ENCODE results near the gene PRSS27.

Gene PRSS27

DNA sequence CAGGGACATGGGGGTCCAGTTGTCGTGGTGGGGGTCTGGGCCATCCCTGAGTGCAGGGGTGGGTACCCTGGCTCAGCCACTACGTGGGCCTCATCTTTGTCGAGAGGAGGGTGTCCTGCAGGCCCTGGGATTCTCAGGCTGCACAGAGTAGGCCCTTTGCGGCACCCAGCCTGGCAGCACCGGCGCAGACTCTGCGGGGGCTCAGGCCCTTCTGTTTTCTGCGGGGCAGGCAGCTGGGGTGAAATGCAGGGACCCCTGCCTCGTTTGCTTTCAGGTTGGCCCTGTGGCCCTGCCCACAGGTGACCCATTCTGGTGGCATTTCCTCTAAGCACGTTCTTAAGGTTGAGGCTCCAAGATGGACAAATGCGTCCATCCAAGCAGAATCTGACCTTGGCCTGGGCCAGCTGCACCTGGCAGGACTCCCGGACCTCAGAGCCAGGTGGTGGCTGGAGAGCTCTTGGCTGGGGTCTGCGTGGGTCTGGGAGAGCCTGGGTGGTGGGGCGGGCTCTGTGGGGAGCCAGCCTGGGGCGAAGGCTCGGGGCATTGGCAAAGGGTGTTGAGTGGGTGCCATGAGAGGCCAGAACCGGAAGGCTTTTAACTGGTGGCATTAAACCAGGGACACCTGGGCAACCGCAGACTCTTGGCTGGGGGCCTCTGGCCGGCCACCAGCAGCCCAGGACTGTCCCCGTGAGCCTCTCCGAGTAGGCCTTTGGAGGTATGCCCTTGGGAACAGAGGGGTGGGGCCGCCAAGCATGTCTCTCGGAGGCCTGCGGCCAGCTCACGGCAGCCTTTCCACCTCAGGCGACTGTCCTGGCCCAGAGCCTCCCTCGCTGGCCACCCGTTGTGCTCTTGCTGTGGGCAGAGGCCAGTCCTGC, 16.9 kb downstream of the PRSS27 start:
- Histone ChIP-seq H4K8ac (ENCODE audit: low read depth, low read length) (no peak overlapping the region), H3K9me3 (ENCODE audit: insufficient read depth, low read depth, low read length) (no peaks in the 10 kb centered on the region)
- WGBS (ENCODE audit: extremely low coverage, insufficient coverage, insufficient read length), result no CpG with 5 or more reads among the region's 28 CpGs

DNA sequence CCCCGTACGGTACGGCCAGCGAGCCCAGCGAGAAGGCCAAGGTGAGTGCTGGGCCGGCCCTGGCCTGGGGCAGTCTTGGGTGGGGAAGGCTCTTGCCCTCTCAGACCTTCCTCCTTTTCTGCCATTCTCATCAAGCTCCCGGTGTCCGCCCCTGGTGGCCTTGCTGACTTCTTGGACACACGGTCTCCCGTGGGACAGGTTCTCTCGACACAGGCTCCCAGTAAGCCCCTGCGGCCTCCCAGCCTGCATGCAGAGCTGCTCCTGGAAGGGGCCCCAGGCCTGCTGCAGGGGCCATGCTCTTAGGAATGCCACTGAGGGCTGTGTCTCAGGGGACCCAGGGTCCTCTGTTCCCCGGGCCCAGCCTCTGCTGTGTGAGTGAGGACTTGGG, 17.6 kb downstream of the PRSS27 start:
- Histone ChIP-seq H3K79me1 (ENCODE audit: low read length) (no peaks in the 10 kb centered on the region), H3K4me2 (ENCODE audit: low read length) (no peak overlapping the region), H3K9me3 (ENCODE audit: insufficient read depth, low read depth, low read length) (no peaks in the 10 kb centered on the region), H3K18ac (ENCODE audit: low read length) (no peak overlapping the region), H3K27me3 (ENCODE audit: insufficient read depth, low read length) (no peaks in the 10 kb centered on the region), H2AK5ac (ENCODE audit: low read length) (no peak overlapping the region), H2AFZ (ENCODE audit: insufficient read depth, low read length, poor library complexity) (no peak overlapping the region), H3K4ac (ENCODE audit: low read depth, low read length) (no peak overlapping the region), H4K12ac (ENCODE audit: low read depth, low read length) (no peak overlapping the region), H2BK5ac (ENCODE audit: low read depth, low read length, poor library complexity) (no peak overlapping the region), H3K27ac (ENCODE audit: low read depth, low read length) (no peak overlapping the region), H3K4me3 (ENCODE audit: low read depth, low read length) (no peak overlapping the region), H2BK120ac (ENCODE audit: insufficient read depth, low read length, poor library complexity) (no peak overlapping the region), H3K14ac (ENCODE audit: low read length) (no peak overlapping the region), H4K91ac (ENCODE audit: low read depth, low read length) (no peak overlapping the region), H3K9ac (ENCODE audit: low read length) (no peak overlapping the region), H3K79me2 (ENCODE audit: control insufficient read depth, insufficient read depth, low read length, poor library complexity) (no peaks in the 10 kb centered on the region), H4K8ac (ENCODE audit: low read depth, low read length) (no peak overlapping the region), H3K4me1 (ENCODE audit: control insufficient read depth in 1 of 2, insufficient read depth in 2 of 2, low read length in 2 of 2) (no peaks in the 10 kb centered on the region), H3K36me3 (ENCODE audit: control insufficient read depth in 1 of 2, insufficient read depth in 2 of 2, low read length in 2 of 2) (peaks cover 90 to 91% of the 10 kb centered on the region in 2 experiments), H2BK12ac (ENCODE audit: low read length) (no peak overlapping the region), H3K23ac (ENCODE audit: low read length) (no peak overlapping the region)
- no peak for DNase-seq
- WGBS (ENCODE audit: extremely low coverage, insufficient coverage, insufficient read length), result no CpG with 5 or more reads among the region's 13 CpGs

More for the DNA sequence above, 16.9 kb downstream of the PRSS27 start:
- peaks cover 92 to 93% of the 10 kb centered on the region in 2 experiments for H3K36me3 ChIP-seq (ENCODE audit: control insufficient read depth in 1 of 2, insufficient read depth in 2 of 2, low read length in 2 of 2)
- no peak overlapping the region for H3K4ac ChIP-seq (ENCODE audit: low read depth, low read length)
- no peak overlapping the region for H2BK120ac ChIP-seq (ENCODE audit: insufficient read depth, low read length, poor library complexity)
- no peak overlapping the region for H3K23ac ChIP-seq (ENCODE audit: low read length)
- H3K27ac ChIP-seq (ENCODE audit: low read depth, low read length), result no peak overlapping the region
- no peak overlapping the region for H3K9ac ChIP-seq (ENCODE audit: low read length)
- no peak overlapping the region for H2BK12ac ChIP-seq (ENCODE audit: low read length)
- no peak overlapping the region for H3K4me2 ChIP-seq (ENCODE audit: low read length)
- H3K79me2 ChIP-seq (ENCODE audit: control insufficient read depth, insufficient read depth, low read length, poor library complexity), result no peaks in the 10 kb centered on the region
- no peak overlapping the region for H3K14ac ChIP-seq (ENCODE audit: low read length)
- H3K27me3 ChIP-seq (ENCODE audit: insufficient read depth, low read length), result no peaks in the 10 kb centered on the region
- H3K79me1 ChIP-seq (ENCODE audit: low read length), result no peaks in the 10 kb centered on the region
- DNase-seq, result no peak
- no peak overlapping the region for H3K18ac ChIP-seq (ENCODE audit: low read length)
- no peak overlapping the region for H4K91ac ChIP-seq (ENCODE audit: low read depth, low read length)
- H2AFZ ChIP-seq (ENCODE audit: insufficient read depth, low read length, poor library complexity), result no peak overlapping the region
- no peaks in the 10 kb centered on the region for H3K4me1 ChIP-seq (ENCODE audit: control insufficient read depth in 1 of 2, insufficient read depth in 2 of 2, low read length in 2 of 2)
- H2AK5ac ChIP-seq (ENCODE audit: low read length), result no peak overlapping the region
- no peak overlapping the region for H3K4me3 ChIP-seq (ENCODE audit: low read depth, low read length)
- H4K12ac ChIP-seq (ENCODE audit: low read depth, low read length), result no peak overlapping the region
- H2BK5ac ChIP-seq (ENCODE audit: low read depth, low read length, poor library complexity), result no peak overlapping the region

GRCh38 chr16:2701713-2702437, 18.1 kb downstream of the PRSS27 start:
- Histone ChIP-seq H3K4me1 (ENCODE audit: control insufficient read depth in 1 of 2, insufficient read depth in 2 of 2, low read length in 2 of 2) (no peaks in the 10 kb centered on the region), H3K36me3 (ENCODE audit: control insufficient read depth in 1 of 2, insufficient read depth in 2 of 2, low read length in 2 of 2) (peaks cover 89 to 91% of the 10 kb centered on the region in 2 experiments), H2BK5ac (ENCODE audit: low read depth, low read length, poor library complexity) (no peak overlapping the region), H2AFZ (ENCODE audit: insufficient read depth, low read length, poor library complexity) (no peak overlapping the region), H2BK120ac (ENCODE audit: insufficient read depth, low read length, poor library complexity) (no peak overlapping the region), H2BK12ac (ENCODE audit: low read length) (no peak overlapping the region), H3K9me3 (ENCODE audit: insufficient read depth, low read depth, low read length) (no peaks in the 10 kb centered on the region), H3K27ac (ENCODE audit: low read depth, low read length) (no peak overlapping the region), H3K9ac (ENCODE audit: low read length) (no peak overlapping the region), H3K79me2 (ENCODE audit: control insufficient read depth, insufficient read depth, low read length, poor library complexity) (no peaks in the 10 kb centered on the region), H3K4me2 (ENCODE audit: low read length) (no peak overlapping the region), H3K27me3 (ENCODE audit: insufficient read depth, low read length) (no peaks in the 10 kb centered on the region), H3K23ac (ENCODE audit: low read length) (no peak overlapping the region), H4K8ac (ENCODE audit: low read depth, low read length) (no peak overlapping the region), H3K4me3 (ENCODE audit: low read depth, low read length) (no peak overlapping the region), H3K4ac (ENCODE audit: low read depth, low read length) (no peak overlapping the region), H2AK5ac (ENCODE audit: low read length) (no peak overlapping the region), H3K18ac (ENCODE audit: low read length) (no peak overlapping the region), H4K91ac (ENCODE audit: low read depth, low read length) (no peak overlapping the region), H4K12ac (ENCODE audit: low read depth, low read length) (no peak overlapping the region), H3K14ac (ENCODE audit: low read length) (no peak overlapping the region), H3K79me1 (ENCODE audit: low read length) (no peaks in the 10 kb centered on the region)
- no peak for DNase-seq
- no CpG with 5 or more reads among the region's 29 CpGs for WGBS (ENCODE audit: extremely low coverage, insufficient coverage, insufficient read length)

GRCh38 chr16:2701272-2701671, 18.8 kb downstream of the PRSS27 start:
- no peak overlapping the region for H4K8ac ChIP-seq (ENCODE audit: low read depth, low read length)
- no peak overlapping the region for H3K4me2 ChIP-seq (ENCODE audit: low read length)
- no peak for DNase-seq
- no peak overlapping the region for H3K9ac ChIP-seq (ENCODE audit: low read length)
- H3K4me1 ChIP-seq (ENCODE audit: control insufficient read depth in 1 of 2, insufficient read depth in 2 of 2, low read length in 2 of 2), result no peaks in the 10 kb centered on the region
- H4K12ac ChIP-seq (ENCODE audit: low read depth, low read length), result no peak overlapping the region
- no peak overlapping the region for H3K14ac ChIP-seq (ENCODE audit: low read length)
- H4K91ac ChIP-seq (ENCODE audit: low read depth, low read length), result no peak overlapping the region
- H3K36me3 ChIP-seq (ENCODE audit: control insufficient read depth in 1 of 2, insufficient read depth in 2 of 2, low read length in 2 of 2), result peaks cover 91% of the 10 kb centered on the region in 2 experiments
- H2AFZ ChIP-seq (ENCODE audit: insufficient read depth, low read length, poor library complexity), result no peak overlapping the region
- H3K27me3 ChIP-seq (ENCODE audit: insufficient read depth, low read length), result no peaks in the 10 kb centered on the region
- WGBS (ENCODE audit: extremely low coverage, insufficient coverage, insufficient read length), result no CpG with 5 or more reads among the region's 15 CpGs
- no peak overlapping the region for H2BK12ac ChIP-seq (ENCODE audit: low read length)
- H3K23ac ChIP-seq (ENCODE audit: low read length), result no peak overlapping the region
- no peak overlapping the region for H2BK5ac ChIP-seq (ENCODE audit: low read depth, low read length, poor library complexity)
- no peaks in the 10 kb centered on the region for H3K9me3 ChIP-seq (ENCODE audit: insufficient read depth, low read depth, low read length)
- H2BK120ac ChIP-seq (ENCODE audit: insufficient read depth, low read length, poor library complexity), result no peak overlapping the region
- H3K79me1 ChIP-seq (ENCODE audit: low read length), result no peaks in the 10 kb centered on the region
- no peak overlapping the region for H3K18ac ChIP-seq (ENCODE audit: low read length)
- no peak overlapping the region for H3K27ac ChIP-seq (ENCODE audit: low read depth, low read length)
- H2AK5ac ChIP-seq (ENCODE audit: low read length), result no peak overlapping the region
- H3K4me3 ChIP-seq (ENCODE audit: low read depth, low read length), result no peak overlapping the region
- no peak overlapping the region for H3K4ac ChIP-seq (ENCODE audit: low read depth, low read length)
- no peaks in the 10 kb centered on the region for H3K79me2 ChIP-seq (ENCODE audit: control insufficient read depth, insufficient read depth, low read length, poor library complexity)

All from trophoblast cell (in vitro differentiated cells and primary cell).